Prostate gland (tissue), 2 donors: Measurements from ENCODE around the gene FUT3. TPM values are rescaled to one million over a fixed set of nuclear protein-coding genes. Genes with fewer than 3 reads are reported as not detected.
A peak's percentile ranks its signal among the peaks of the same experiment; 100 is the strongest.

Source experiments
- DNase-seq: peaks from one replicate; pipeline ENCODE4 v3.0.0-alpha.2; 2019; ENCODE audit warnings: low spot score
- H3K27ac ChIP-seq, 2 donors: fragments of 200-600 bp; sonication (generic); 2 replicates each; pipeline ENCODE4 v1.5.1; 2017 to 2019
- H3K27me3 ChIP-seq: fragments of 200-600 bp; sonication (generic); replicated peaks from 2 replicates; pipeline ENCODE4 v1.5.1; 2019; ENCODE audit not compliant: insufficient read depth
- H3K36me3 ChIP-seq, 2 donors: fragments of 200-600 bp; sonication (generic); 1 replicate in 1 of 2; 2 replicates in 1 of 2; pipeline versions ENCODE4 v1.5.1 to v1.8.1; 2017 to 2019
- H3K4me1 ChIP-seq: fragments of 200-600 bp; sonication (generic); replicated peaks from 2 replicates; pipeline ENCODE4 v1.5.1; 2019
- H3K4me3 ChIP-seq, 2 donors: fragments of 200-600 bp; sonication (generic); 2 replicates each; pipeline ENCODE4 v1.5.1; 2017 to 2019
- H3K9me3 ChIP-seq: fragments of 200-600 bp; sonication (generic); 2 replicates; pipeline ENCODE4 v1.5.1; 2017
- POLR2A ChIP-seq: fragments of 450-650 bp; IDR thresholded peaks from one replicate; pipeline ENCODE4 v1.6.1; 2016; ENCODE audit warnings: antibody characterized with exemption, mild to moderate bottlenecking
- POLR2AphosphoS5 ChIP-seq: sonication (generic); formaldehyde crosslinking; IDR thresholded peaks from one replicate; pipeline ENCODE4 v1.6.1; 2017; ENCODE audit warnings: antibody characterized with exemption
- WGBS: methylation state at CpG from one replicate; pipeline ENCODE4 v1.1.5; 2018; 5-methylcytosine and 5-hydroxymethylcytosine counted together
- intact Hi-C: fragments of 100-400 bp; cut with DNase I; formaldehyde crosslinking; loops from one replicate; pipeline ENCODE4 v1.14.2; 2022
- total RNA-seq, 2 donors: library from RNA; depleted of rRNA; stranded (reverse); fragments of >200 nt; gene quantifications; one replicate each; pipeline ENCODE4 v1.1.0, GENCODE V29; 2016
- TF ChIP-seq, protein P1 (sequence below), 4 experiments: fragments of 200-600 bp in 2 of 4; fragments of 450-650 bp in 2 of 4; sonication (generic) in 2 of 4; IDR thresholded peaks; 1 replicate in 3 of 4; 2 replicates in 1 of 4; pipeline ENCODE4 v1.5.1; 2016 to 2019; ENCODE audit warnings: antibody characterized with exemption in 4 of 4, mild to moderate bottlenecking in 2 of 4, moderate library complexity in 2 of 4

The FUT3 gene
- total RNA-seq, 2 donors from 2014 or later, result 1.4 to 2.1 TPM

DNA sequence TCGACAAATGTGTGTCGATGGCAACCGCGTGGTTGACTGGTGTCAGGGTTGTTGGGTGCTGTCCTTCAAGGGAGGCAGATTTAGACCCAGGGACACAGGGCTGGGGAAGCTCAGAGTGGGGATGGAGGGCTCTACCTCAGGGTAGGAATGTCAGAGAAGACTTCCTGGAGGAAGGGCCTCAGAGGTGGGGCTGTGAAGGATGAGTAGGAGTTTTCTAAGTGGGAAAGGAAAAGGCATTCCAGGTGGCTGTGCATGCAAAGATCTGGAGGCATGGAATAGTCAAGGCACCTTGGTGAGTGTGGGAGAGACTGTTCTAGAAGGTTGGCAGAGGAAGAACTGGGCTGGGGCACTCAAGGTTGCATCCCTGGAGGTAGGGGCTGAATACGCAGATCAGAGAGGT is 44.3 kb downstream of the FUT3 start:
- Histone ChIP-seq H3K27me3 (no peaks in the 10 kb centered on the region), H3K9me3 (no peaks in the 10 kb centered on the region), H3K36me3 (no peaks in the 10 kb centered on the region), H3K4me1 (no peaks in the 10 kb centered on the region), H3K4me3 (no peak overlapping the region), H3K27ac (no peak overlapping the region)
- DNase-seq, result no peak
- intact Hi-C loops, result no loop called here
- WGBS, result 100% methylated on average over 5 of the region's 5 CpGs
- TF ChIP-seq POLR2AphosphoS5 (no peak), POLR2A (no peak)
- TF ChIP-seq, protein P1, sequence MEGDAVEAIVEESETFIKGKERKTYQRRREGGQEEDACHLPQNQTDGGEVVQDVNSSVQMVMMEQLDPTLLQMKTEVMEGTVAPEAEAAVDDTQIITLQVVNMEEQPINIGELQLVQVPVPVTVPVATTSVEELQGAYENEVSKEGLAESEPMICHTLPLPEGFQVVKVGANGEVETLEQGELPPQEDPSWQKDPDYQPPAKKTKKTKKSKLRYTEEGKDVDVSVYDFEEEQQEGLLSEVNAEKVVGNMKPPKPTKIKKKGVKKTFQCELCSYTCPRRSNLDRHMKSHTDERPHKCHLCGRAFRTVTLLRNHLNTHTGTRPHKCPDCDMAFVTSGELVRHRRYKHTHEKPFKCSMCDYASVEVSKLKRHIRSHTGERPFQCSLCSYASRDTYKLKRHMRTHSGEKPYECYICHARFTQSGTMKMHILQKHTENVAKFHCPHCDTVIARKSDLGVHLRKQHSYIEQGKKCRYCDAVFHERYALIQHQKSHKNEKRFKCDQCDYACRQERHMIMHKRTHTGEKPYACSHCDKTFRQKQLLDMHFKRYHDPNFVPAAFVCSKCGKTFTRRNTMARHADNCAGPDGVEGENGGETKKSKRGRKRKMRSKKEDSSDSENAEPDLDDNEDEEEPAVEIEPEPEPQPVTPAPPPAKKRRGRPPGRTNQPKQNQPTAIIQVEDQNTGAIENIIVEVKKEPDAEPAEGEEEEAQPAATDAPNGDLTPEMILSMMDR (IDR thresholded peaks at IDR 0.05), result no peak

DNA sequence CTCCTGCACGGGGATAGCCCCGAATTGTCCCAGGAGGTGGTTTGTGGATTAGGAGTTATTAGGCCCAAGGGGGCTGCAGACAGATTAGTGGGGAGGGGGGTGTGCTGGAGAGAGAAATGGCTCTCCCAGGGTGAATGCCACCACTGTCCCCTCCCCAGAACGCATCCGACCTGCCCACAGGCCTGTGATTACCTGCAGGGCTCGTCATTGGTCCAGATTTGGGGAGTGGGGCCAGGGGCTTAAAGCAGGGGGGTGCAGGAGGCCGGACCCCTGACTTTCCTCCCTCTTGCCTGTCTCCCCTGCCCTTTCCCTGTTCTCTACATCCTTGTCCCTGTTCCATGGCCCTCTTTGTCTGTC is 45.1 kb downstream of the FUT3 start:
- Histone ChIP-seq H3K9me3 (no peaks in the 10 kb centered on the region), H3K27ac (peak overlapping the region; percentile 61 to 64), H3K27me3 (no peaks in the 10 kb centered on the region), H3K36me3 (no peaks in the 10 kb centered on the region), H3K4me1 (no peaks in the 10 kb centered on the region), H3K4me3 (no peak overlapping the region)
- WGBS, result 40% methylated on average over 6 of the region's 6 CpGs
- no peak for DNase-seq
- TF ChIP-seq, protein P1 (IDR thresholded peaks at IDR 0.05), result no peak
- intact Hi-C loops, result no loop called here

DNA sequence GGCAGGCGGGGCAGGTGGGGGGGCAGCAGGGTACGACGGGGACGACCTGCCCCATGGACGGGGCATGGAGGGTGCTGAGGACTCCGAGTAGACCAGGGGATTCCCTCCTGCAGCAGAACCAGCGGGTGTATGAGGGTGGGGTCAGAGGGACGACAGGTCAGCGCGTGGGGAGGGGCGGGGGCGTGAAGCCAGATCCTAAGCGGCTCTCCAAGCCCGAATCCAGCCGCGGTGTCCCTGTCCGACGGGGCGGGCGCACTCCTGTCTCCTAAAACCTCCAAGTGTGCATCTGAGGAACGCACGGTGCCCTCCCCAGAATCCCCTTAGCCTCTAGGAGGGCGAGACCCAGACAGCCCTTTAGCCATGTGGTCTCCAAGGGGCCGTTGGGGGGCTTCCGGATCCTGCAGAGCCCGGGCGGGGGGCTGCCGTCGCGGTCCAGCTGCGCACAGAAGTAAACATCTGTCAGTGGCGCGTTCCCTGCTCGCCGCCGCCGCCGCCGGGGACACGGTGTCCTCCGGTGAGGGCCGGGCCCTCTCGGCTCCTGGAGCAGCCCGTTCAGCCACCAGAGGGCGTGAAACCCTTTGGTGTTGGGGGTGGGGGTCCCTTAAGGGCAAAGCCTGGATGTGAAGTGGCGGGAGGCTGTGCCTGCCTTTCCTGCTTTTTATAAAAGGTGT is 45.7 kb downstream of the FUT3 start:
- peak overlapping the region; percentile 21 to 27 for H3K4me3 ChIP-seq
- intact Hi-C loops, result loop anchor here (2.0 kb wide), 1 partner anchor 23 kb away; no protein-coding TSS in a partner anchor
- peak; percentile 71 for DNase-seq
- H3K9me3 ChIP-seq, result no peaks in the 10 kb centered on the region
- no peaks in the 10 kb centered on the region for H3K36me3 ChIP-seq
- peak overlapping the region; percentile 61 to 64 for H3K27ac ChIP-seq
- 3% methylated on average over 28 of the region's 46 CpGs for WGBS
- TF ChIP-seq POLR2AphosphoS5 (peak; percentile 61), POLR2A (no peak)
- TF ChIP-seq, protein P1 (IDR thresholded peaks at IDR 0.05), result peak; percentile 57 to 78 (median 76)
- no peaks in the 10 kb centered on the region for H3K27me3 ChIP-seq
- H3K4me1 ChIP-seq, result no peaks in the 10 kb centered on the region

DNA sequence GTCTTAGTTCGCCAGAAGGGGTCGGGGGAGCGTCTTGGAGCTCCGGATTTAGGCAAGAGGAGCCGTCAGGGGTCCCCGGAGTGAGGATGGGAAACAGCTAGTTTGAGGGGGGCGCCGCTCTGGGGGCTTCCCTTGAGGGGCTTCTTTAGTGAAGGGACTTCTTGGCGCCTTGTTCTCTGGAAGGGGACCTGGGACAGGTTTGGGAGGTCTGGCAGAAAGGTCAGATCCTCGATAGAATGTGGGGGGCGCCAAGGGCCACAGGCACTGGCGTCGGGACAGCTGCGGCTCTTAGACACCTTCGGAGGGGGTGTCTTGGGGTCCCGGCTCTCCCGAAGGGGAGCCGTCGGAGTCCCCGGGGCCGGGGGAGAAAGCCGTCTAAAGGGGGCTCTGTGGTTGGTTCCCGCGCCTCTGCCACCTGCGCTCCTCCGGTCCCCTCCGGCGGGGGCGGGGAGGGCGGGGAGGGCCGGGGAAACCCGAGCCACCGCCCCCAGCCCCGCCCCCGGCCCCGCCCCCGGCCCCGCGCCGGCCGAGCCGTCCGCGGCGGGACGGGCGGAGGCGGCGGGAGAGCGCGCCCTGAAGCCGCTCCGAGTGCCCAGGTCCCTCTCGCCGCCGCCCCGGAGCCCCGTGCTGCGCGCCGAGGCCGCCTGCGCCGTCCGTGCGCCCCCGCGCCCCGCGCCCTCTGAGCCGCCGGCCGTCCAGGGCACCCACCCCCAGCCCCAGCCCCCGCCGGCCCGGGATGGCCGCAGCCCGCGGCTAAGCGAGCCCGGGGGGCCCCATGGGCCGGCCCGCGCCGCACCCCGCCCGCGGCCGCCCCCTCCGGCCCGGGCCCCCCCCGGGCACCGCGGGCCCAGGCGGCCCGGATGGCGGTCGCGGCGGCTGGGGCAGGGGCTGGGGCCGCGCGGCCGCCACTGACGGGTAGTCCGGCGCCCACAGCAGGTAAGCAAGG is 46.5 kb downstream of the FUT3 start, which contains the start of gene NRTN:
NRTN (plus strand) TSS at position 552 of the 946 bp plus-strand sequence. CDS start 19,099 bp downstream, outside the sequence.
- Histone ChIP-seq H3K4me1 (no peaks in the 10 kb centered on the region), H3K27me3 (no peaks in the 10 kb centered on the region), H3K4me3 (peak within 1 kb of the TSS; percentile 21 to 27), H3K9me3 (no peaks in the 10 kb centered on the region), H3K36me3 (no peaks in the 10 kb centered on the region), H3K27ac (peak within 1 kb of the TSS; percentile 61 to 64)
- WGBS, result 1% methylated on average over 53 of the region's 107 CpGs
- DNase-seq, result no peak
- TF ChIP-seq POLR2A (no peak), POLR2AphosphoS5 (no peak)
- TF ChIP-seq, protein P1 (IDR thresholded peaks at IDR 0.05), result no peak
- intact Hi-C loops, result loop anchor here (1.0 to 2.0 kb wide), 2 partner anchors 24 to 88 kb away; no protein-coding TSS in a partner anchor
